IPS DF 19.7 (cell line): ENCODE results near the gene CCNT2.
"Not testable (repeated sequence)": the region's sequence is repeated elsewhere in the genome, so short reads cannot be mapped to it uniquely, and the experiment has no call there.

Experiments used
- DNase-seq: peaks from one replicate; pipeline ENCODE4 v3.0.0-alpha.2; 2013; ENCODE audit warnings: low read depth, low spot score

The CCNT2 gene

GRCh38 chr2:134919341-134920210, 954 bp downstream of the CCNT2 start:
- DNase-seq, result no peak

GRCh38 chr2:134924912-134925311, 6.3 kb downstream of the CCNT2 start:
- DNase-seq, result no peak

- no peak for DNase-seq
Measured at GRCh38 chr2:134926231-134926931, 7.8 kb downstream of the CCNT2 start.

GRCh38 chr2:134927195-134927594, 8.6 kb downstream of the CCNT2 start:
- no peak for DNase-seq

- DNase-seq, result no peak
Measured at GRCh38 chr2:134932864-134933526, 14.4 kb downstream of the CCNT2 start.

GRCh38 chr2:134933732-134934131, 15.1 kb downstream of the CCNT2 start:
- DNase-seq, result no peak

GRCh38 chr2:134934150-134934549, 15.5 kb downstream of the CCNT2 start:
- DNase-seq, result no peak

GRCh38 chr2:134934641-134935040, 16.0 kb downstream of the CCNT2 start:
- DNase-seq, result no peak

- DNase-seq, result no peak
Measured at GRCh38 chr2:134936691-134937090, 18.1 kb downstream of the CCNT2 start.

GRCh38 chr2:134943540-134943939, 24.9 kb downstream of the CCNT2 start:
- DNase-seq, result no peak

GRCh38 chr2:134944975-134945374, 26.4 kb downstream of the CCNT2 start:
- no peak for DNase-seq

- DNase-seq, result no peak
Measured at GRCh38 chr2:134946073-134946472, 27.5 kb downstream of the CCNT2 start.

GRCh38 chr2:134949981-134950708, 31.5 kb downstream of the CCNT2 start:
- no peak for DNase-seq

GRCh38 chr2:134950886-134951285, 32.3 kb downstream of the CCNT2 start:
- DNase-seq, result no peak

- no peak for DNase-seq
Measured at GRCh38 chr2:134952608-134953007, 34.0 kb downstream of the CCNT2 start.

- DNase-seq, result no peak
Measured at GRCh38 chr2:134954065-134954464, 35.4 kb downstream of the CCNT2 start.

- no peak for DNase-seq
Measured at GRCh38 chr2:134955744-134956143, 37.1 kb downstream of the CCNT2 start.

- no peak for DNase-seq
Measured at GRCh38 chr2:134957477-134957876, 38.9 kb downstream of the CCNT2 start.

GRCh38 chr2:134967166-134967565, 48.5 kb downstream of the CCNT2 start:
- not testable (repeated sequence) for DNase-seq

GRCh38 chr2:134973241-134974138, 54.9 kb downstream of the CCNT2 start:
- no peak for DNase-seq
